GM12864 (cell line): Measurements from ENCODE around the gene POLR1A.

Experiments used
- DNase-seq: peaks from one replicate; pipeline ENCODE4 v3.0.0-alpha.2; 2011; ENCODE audit warnings: low read depth
- H3K4me3 ChIP-seq: 2 replicates; pipeline ENCODE4 v1.5.1; 2011; ENCODE audit warnings: mild to moderate bottlenecking, low read depth, low read length, control low read depth
- TF ChIP-seq, protein P1 (sequence below): IDR thresholded peaks from 2 replicates; pipeline ENCODE4 v1.5.1; 2011; ENCODE audit warnings: low read depth, mild to moderate bottlenecking, moderate library complexity, low read length, control low read depth, inconsistent platforms; ENCODE audit errors: missing control alignments

Gene POLR1A

GRCh38 chr2:85975581-85975980, 130.1 kb downstream of the POLR1A start:
- TF ChIP-seq, protein P1, sequence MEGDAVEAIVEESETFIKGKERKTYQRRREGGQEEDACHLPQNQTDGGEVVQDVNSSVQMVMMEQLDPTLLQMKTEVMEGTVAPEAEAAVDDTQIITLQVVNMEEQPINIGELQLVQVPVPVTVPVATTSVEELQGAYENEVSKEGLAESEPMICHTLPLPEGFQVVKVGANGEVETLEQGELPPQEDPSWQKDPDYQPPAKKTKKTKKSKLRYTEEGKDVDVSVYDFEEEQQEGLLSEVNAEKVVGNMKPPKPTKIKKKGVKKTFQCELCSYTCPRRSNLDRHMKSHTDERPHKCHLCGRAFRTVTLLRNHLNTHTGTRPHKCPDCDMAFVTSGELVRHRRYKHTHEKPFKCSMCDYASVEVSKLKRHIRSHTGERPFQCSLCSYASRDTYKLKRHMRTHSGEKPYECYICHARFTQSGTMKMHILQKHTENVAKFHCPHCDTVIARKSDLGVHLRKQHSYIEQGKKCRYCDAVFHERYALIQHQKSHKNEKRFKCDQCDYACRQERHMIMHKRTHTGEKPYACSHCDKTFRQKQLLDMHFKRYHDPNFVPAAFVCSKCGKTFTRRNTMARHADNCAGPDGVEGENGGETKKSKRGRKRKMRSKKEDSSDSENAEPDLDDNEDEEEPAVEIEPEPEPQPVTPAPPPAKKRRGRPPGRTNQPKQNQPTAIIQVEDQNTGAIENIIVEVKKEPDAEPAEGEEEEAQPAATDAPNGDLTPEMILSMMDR: no peak
- DNase-seq: no peak
- no peak overlapping the region for H3K4me3 ChIP-seq

DNA sequence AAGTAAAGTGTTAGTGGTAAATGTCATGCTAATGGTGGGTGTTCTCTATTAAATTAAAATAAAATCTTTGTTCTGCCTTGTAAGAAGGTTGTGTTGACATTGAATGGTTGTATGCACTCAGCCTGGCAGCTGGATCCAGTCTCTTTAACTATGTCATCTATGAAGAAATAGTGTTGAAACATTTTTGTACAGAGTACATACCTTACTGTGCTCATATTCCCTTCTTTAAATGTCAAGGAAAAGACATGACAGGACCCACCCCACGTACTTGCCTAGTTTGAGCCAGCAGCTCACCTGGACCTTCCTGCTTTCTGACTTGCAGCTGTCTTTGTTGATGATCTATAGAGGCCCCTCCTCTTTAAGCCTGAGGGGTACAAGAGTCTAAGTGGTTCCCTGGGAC, 131.3 kb downstream of the POLR1A start:
- TF ChIP-seq, protein P1: no peak
- DNase-seq: no peak
- H3K4me3 ChIP-seq: no peak overlapping the region

DNA sequence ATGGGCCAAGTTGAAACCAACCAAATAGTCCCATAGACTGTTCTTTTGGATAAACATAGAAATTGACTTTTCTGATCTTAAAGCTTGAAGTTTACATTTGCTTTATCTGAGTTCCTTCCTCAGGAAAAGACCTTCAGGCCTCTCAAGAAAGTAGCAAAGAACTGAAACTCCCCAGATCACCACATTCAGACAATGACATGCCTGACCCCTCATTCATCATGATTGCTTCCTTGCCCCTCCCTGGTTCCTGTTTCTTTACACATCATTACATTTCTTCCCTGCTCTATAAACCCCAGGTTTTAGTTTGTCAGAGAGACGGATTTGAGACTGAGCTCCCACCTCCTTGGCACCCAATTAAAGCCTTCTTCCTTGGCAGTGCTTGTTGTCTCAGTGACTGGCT, 133.3 kb downstream of the POLR1A start:
- H3K4me3 ChIP-seq: no peak overlapping the region
- no peak for DNase-seq
- TF ChIP-seq, protein P1: no peak

DNA sequence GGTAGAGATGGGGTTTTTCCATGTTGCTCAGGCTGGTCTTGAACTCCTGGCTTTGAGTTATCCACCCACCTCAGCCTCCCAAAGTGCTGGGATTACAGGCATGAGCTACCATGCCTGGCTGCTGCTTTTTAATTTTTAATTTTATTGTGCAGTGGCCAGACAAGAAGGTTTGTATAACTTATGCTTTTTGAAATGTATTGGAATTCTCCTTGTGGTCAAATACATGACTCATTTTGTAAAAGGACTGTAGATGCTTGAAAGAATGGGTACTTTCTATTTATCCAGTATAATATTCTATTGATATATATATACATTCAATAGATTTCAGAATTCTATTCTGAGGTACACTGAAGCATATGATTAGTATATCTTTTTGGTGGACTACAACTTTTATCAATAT, 134.3 kb downstream of the POLR1A start:
- H3K4me3 ChIP-seq: no peak overlapping the region
- TF ChIP-seq, protein P1: no peak
- no peak for DNase-seq
